Naive B cell (primary cell): ENCODE measurements around the gene PPP1R2B. TPM values are rescaled to one million over a fixed set of nuclear protein-coding genes. Genes with fewer than 3 reads are reported as not detected.
"Not testable (repeated sequence)": the region's sequence is repeated elsewhere in the genome, so short reads cannot be mapped to it uniquely, and the experiment has no call there.

Source experiments
- ATAC-seq, 2 donors: fragments of 150-1000 bp; cut with Tn5 transposase; 2 replicates each; pipeline ENCODE4 v1.10.0; 2021; ENCODE audit warnings: low read depth in 2 of 2, mild to moderate bottlenecking in 2 of 2, moderate library complexity in 2 of 2
- DNase-seq: peaks from one replicate; pipeline ENCODE4 v3.0.0; 2022
- H3K27ac Mint-ChIP-seq, 6 donors: one replicate each; pipeline ENCODE4 v1.8.0; 2020 to 2022; ENCODE audit warnings: mild to moderate bottlenecking in 6 of 6, mixed read lengths in 6 of 6, moderate library complexity in 5 of 6, inconsistent platforms in 2 of 6
- H3K27me3 Mint-ChIP-seq, 3 donors: one replicate each; pipeline ENCODE4 v1.8.0; 2021 to 2022; ENCODE audit warnings: mixed read lengths in 3 of 3, mild to moderate bottlenecking in 1 of 3
- H3K36me3 Mint-ChIP-seq, 2 donors: one replicate each; pipeline ENCODE4 v1.8.0; 2020 to 2022; ENCODE audit warnings: mixed read lengths in 2 of 2, inconsistent platforms in 1 of 2, mild to moderate bottlenecking in 1 of 2
- H3K4me1 Mint-ChIP-seq, 3 donors: one replicate each; pipeline ENCODE4 v1.8.0; 2020 to 2022; ENCODE audit warnings: mixed read lengths in 3 of 3, inconsistent platforms in 1 of 3, mild to moderate bottlenecking in 1 of 3, moderate library complexity in 1 of 3
- H3K4me3 Mint-ChIP-seq, 8 donors: one replicate each; pipeline ENCODE4 v1.8.0; 2020 to 2022; ENCODE audit warnings: mild to moderate bottlenecking in 8 of 8, mixed read lengths in 8 of 8, moderate library complexity in 8 of 8, inconsistent platforms in 2 of 8
- H3K9me3 Mint-ChIP-seq, 7 donors: one replicate each; pipeline ENCODE4 v1.8.0; 2020 to 2022; ENCODE audit warnings: mixed read lengths in 7 of 7, mild to moderate bottlenecking in 5 of 7, inconsistent platforms in 2 of 7, moderate library complexity in 1 of 7
- polyA plus RNA-seq, 6 donors: library from polyadenylated mRNA; unstranded; fragments of 300-500 nt; fragmentation: Illumina TruSeq; gene quantifications; one replicate each; pipeline ENCODE4 v1.2.3, GENCODE V29; 2021; ENCODE audit warnings: low read depth in 6 of 6

PPP1R2B gene
- polyA plus RNA-seq, 6 donors from 2014 or later = 0.17 to 0.19 (median 0.17) TPM; not detected in 3

- no peaks in the 10 kb centered on the region for H3K4me1 Mint-ChIP-seq
- ATAC-seq (no peak), DNase-seq (no peak)
- H3K4me3 Mint-ChIP-seq = no peak overlapping the region
- no peaks in the 10 kb centered on the region for H3K9me3 Mint-ChIP-seq
- H3K27ac Mint-ChIP-seq = no peak overlapping the region
- H3K27me3 Mint-ChIP-seq = peaks cover 16 to 27% (median 23%) of the 10 kb centered on the region in 3 donors
- H3K36me3 Mint-ChIP-seq = no peaks in the 10 kb centered on the region
Measured at GRCh38 chr5:156835905-156836304, 14.2 kb upstream of the PPP1R2B start.

DNA sequence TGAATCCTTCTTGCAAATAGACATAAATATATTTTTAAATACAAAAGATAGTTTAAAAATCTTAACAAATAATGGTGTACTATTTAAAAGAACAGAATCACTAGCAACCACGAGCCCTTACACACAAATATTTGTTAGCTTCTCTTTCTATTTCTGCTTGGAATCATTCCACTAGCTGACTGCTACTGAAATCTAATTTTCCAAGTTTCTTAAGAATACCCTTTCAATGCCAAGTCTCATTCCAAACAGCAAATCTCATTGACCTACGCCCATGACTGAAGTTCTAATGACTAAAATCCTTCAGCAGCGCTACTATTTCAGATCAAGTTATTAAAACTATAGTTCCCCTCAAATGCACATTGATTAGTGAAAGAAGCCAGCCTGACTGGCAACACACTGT lies 13.2 kb upstream of the PPP1R2B start:
- H3K27me3 Mint-ChIP-seq = peaks cover 20 to 24% (median 23%) of the 10 kb centered on the region in 3 donors
- no peak overlapping the region for H3K4me3 Mint-ChIP-seq
- no peak for ATAC-seq
- no peak for DNase-seq
- H3K27ac Mint-ChIP-seq = no peak overlapping the region
- no peaks in the 10 kb centered on the region for H3K36me3 Mint-ChIP-seq
- no peaks in the 10 kb centered on the region for H3K4me1 Mint-ChIP-seq
- H3K9me3 Mint-ChIP-seq = no peaks in the 10 kb centered on the region

GRCh38 chr5:156838961-156839360 lies 11.1 kb upstream of the PPP1R2B start:
- H3K4me1 Mint-ChIP-seq = no peaks in the 10 kb centered on the region
- ATAC-seq (no peak), DNase-seq (no peak)
- H3K9me3 Mint-ChIP-seq = no peaks in the 10 kb centered on the region
- H3K27ac Mint-ChIP-seq = no peak overlapping the region
- no peaks in the 10 kb centered on the region for H3K36me3 Mint-ChIP-seq
- no peak overlapping the region for H3K4me3 Mint-ChIP-seq
- peaks cover 21 to 27% (median 23%) of the 10 kb centered on the region in 3 donors for H3K27me3 Mint-ChIP-seq

- Mint-ChIP-seq H3K27ac (no peak overlapping the region), H3K4me3 (no peak overlapping the region), H3K27me3 (peaks cover 16 to 20% (median 20%) of the 10 kb centered on the region in 3 donors), H3K9me3 (peaks cover 0 to 3% (median 1%) of the 10 kb centered on the region in 7 donors), H3K36me3 (no peaks in the 10 kb centered on the region), H3K4me1 (no peaks in the 10 kb centered on the region)
- no peak for ATAC-seq
- DNase-seq = no peak
Measured at GRCh38 chr5:156841737-156842136, 8.4 kb upstream of the PPP1R2B start.

GRCh38 chr5:156846914-156847313 lies 3.2 kb upstream of the PPP1R2B start:
- Mint-ChIP-seq H3K27ac (no peak overlapping the region), H3K27me3 (peaks cover 21 to 40% (median 38%) of the 10 kb centered on the region in 3 donors)

DNA sequence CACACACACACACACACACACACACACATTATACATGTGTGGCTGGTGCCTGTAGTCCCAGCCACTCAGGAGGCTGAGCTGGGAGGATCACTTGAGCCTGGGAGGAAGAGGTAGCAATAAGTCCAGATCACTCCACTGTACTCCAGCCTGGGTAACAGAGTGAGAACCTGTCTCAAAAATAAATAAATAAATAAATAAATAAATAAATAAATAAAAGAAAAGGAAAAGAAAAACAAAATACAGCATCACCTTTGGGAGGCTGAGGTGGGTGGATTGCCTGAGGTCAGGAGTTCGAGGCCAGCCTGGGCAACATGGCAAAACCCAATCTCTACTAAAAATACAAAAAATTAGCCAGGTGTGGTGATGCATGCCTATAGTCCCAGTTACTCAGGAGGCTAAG lies 1.6 kb upstream of the PPP1R2B start:
- H3K27ac Mint-ChIP-seq, H3K4me3 Mint-ChIP-seq, ATAC-seq, DNase-seq, H3K4me1 Mint-ChIP-seq, H3K36me3 Mint-ChIP-seq: not testable (repeated sequence)
- Mint-ChIP-seq H3K9me3 (peaks cover 5 to 40% (median 18%) of the 10 kb centered on the region in 7 donors), H3K27me3 (peaks cover 21 to 39% (median 39%) of the 10 kb centered on the region in 3 donors)

More at GRCh38 chr5:156846914-156847313, 3.2 kb upstream of the PPP1R2B start:
- Mint-ChIP-seq H3K4me3 (no peak overlapping the region), H3K4me1 (no peaks in the 10 kb centered on the region), H3K36me3 (peaks cover 0 to 8% of the 10 kb centered on the region in 2 donors), H3K9me3 (peaks cover 5 to 36% (median 18%) of the 10 kb centered on the region in 7 donors)
- DNase-seq (no peak), ATAC-seq (no peak)

DNA sequence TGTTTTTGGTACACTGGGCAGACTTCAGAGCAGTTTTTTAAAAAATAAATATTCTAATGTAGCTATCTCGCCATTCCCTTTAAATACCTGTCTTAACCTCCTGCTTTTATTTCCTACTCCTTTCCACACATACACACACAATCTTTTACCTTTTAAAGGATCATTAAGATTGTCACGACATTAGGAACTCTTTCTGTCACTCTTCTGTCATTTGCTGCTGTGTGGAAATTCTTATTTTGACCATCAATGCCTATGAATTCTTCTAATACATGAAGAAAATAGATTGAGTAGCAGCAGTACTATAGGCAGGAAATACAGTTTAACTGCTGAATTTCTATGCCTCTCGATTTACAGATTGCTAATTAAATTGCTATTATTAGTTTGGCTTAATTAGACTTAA lies 1.8 kb downstream of the PPP1R2B start:
- Mint-ChIP-seq H3K36me3 (peaks cover 3 to 22% of the 10 kb centered on the region in 2 donors), H3K4me3 (no peak overlapping the region)

DNA sequence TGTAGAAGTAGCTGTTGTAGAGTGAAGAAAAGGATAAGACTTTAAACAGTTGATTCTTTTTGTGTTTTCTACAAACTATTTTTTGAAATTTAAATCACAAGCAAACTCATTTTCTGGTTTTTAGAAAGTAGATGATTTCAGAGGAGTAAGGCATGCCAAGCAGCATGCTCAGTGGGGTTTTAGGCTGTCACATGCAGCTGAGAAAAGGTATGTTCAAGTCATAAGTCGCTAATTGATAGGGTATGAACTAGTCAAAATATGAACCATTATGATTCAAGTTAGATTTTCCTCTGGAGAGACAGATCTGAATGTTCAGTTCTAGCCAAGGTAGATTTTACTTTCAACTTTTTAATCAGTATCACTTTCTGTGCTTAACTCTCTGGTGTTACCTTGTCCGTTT lies 3.0 kb downstream of the PPP1R2B start:
- not testable (repeated sequence) for ATAC-seq

More for the DNA sequence above, 1.8 kb downstream of the PPP1R2B start:
- peak overlapping the region in 1 of 6 donors; percentile 57 for H3K27ac Mint-ChIP-seq
- no peak for ATAC-seq
- no peaks in the 10 kb centered on the region for H3K4me1 Mint-ChIP-seq
- H3K9me3 Mint-ChIP-seq = peaks cover 10 to 62% (median 37%) of the 10 kb centered on the region in 7 donors
- H3K27me3 Mint-ChIP-seq = peaks cover 17 to 51% (median 44%) of the 10 kb centered on the region in 3 donors
- DNase-seq = no peak

DNA sequence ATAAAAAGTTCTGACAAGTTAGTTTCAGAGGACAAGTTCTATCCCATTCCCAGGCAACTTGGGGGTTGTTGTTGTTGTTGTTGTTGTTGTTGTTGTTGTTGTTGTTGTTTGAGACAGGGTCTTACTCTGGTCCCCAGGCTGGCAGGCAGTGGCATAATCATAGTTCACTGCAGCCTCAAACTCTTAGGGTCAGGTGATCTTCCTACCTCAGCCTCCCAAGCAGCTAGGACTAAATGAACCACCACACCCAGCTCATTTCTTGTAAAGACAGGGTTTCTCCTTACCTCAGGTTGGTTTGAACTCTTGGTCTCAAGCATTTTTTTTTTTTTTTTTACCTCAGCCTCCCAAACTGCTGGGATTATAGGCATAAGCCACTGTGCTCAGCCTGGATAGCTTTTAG lies 15.3 kb downstream of the PPP1R2B start:
- DNase-seq (no peak), ATAC-seq (no peak)
- H3K27ac Mint-ChIP-seq = no peak overlapping the region
- H3K4me3 Mint-ChIP-seq = no peak overlapping the region
- peaks cover 5 to 11% (median 5%) of the 10 kb centered on the region in 3 donors for H3K27me3 Mint-ChIP-seq
- H3K4me1 Mint-ChIP-seq = no peaks in the 10 kb centered on the region
- H3K9me3 Mint-ChIP-seq = peaks cover 2 to 9% (median 5%) of the 10 kb centered on the region in 7 donors
- H3K36me3 Mint-ChIP-seq = peaks cover 2 to 4% of the 10 kb centered on the region in 2 donors

More for the DNA sequence above, 3.0 kb downstream of the PPP1R2B start:
- H3K9me3 Mint-ChIP-seq = peaks cover 10 to 51% (median 35%) of the 10 kb centered on the region in 7 donors
- H3K36me3 Mint-ChIP-seq = peaks cover 3 to 22% of the 10 kb centered on the region in 2 donors
- H3K4me1 Mint-ChIP-seq, H3K27ac Mint-ChIP-seq, DNase-seq, H3K4me3 Mint-ChIP-seq: not testable (repeated sequence)
- H3K27me3 Mint-ChIP-seq = peaks cover 9 to 43% (median 36%) of the 10 kb centered on the region in 3 donors

GRCh38 chr5:156870498-156870839 lies 20.4 kb downstream of the PPP1R2B start:
- no peaks in the 10 kb centered on the region for H3K4me1 Mint-ChIP-seq
- H3K27ac Mint-ChIP-seq = no peak overlapping the region
- DNase-seq (no peak), ATAC-seq (no peak)
- peaks cover 10 to 35% (median 19%) of the 10 kb centered on the region in 7 donors for H3K9me3 Mint-ChIP-seq
- H3K27me3 Mint-ChIP-seq = peaks cover 0 to 9% (median 0%) of the 10 kb centered on the region in 3 donors
- H3K36me3 Mint-ChIP-seq = peaks cover 9 to 12% of the 10 kb centered on the region in 2 donors
- H3K4me3 Mint-ChIP-seq = no peak overlapping the region

GRCh38 chr5:156871212-156871611 lies 21.1 kb downstream of the PPP1R2B start:
- no peak for ATAC-seq
- Mint-ChIP-seq H3K4me1 (no peaks in the 10 kb centered on the region), H3K27ac (no peak overlapping the region), H3K9me3 (peaks cover 10 to 35% (median 19%) of the 10 kb centered on the region in 7 donors), H3K4me3 (no peak overlapping the region), H3K36me3 (peaks cover 9 to 12% of the 10 kb centered on the region in 2 donors), H3K27me3 (peaks cover 0 to 10% (median 0%) of the 10 kb centered on the region in 3 donors)
- DNase-seq = no peak

GRCh38 chr5:156879665-156880285 lies 29.7 kb downstream of the PPP1R2B start:
- peaks cover 0 to 15% (median 5%) of the 10 kb centered on the region in 3 donors for H3K27me3 Mint-ChIP-seq
- H3K27ac Mint-ChIP-seq = no peak overlapping the region
- H3K36me3 Mint-ChIP-seq = no peaks in the 10 kb centered on the region
- H3K4me3 Mint-ChIP-seq = no peak overlapping the region
- ATAC-seq (no peak), DNase-seq (no peak)
- H3K4me1 Mint-ChIP-seq = peaks cover 0 to 13% (median 7%) of the 10 kb centered on the region in 3 donors
- H3K9me3 Mint-ChIP-seq = peaks cover 0 to 2% (median 0%) of the 10 kb centered on the region in 7 donors

GRCh38 chr5:156883316-156883875 lies 33.3 kb downstream of the PPP1R2B start:
- H3K27ac Mint-ChIP-seq = peak overlapping the region in 3 of 6 donors; percentile 2 to 71 (median 24)
- H3K27me3 Mint-ChIP-seq = peaks cover 0 to 11% (median 6%) of the 10 kb centered on the region in 3 donors
- no peak overlapping the region for H3K4me3 Mint-ChIP-seq
- H3K9me3 Mint-ChIP-seq = no peaks in the 10 kb centered on the region
- H3K36me3 Mint-ChIP-seq = no peaks in the 10 kb centered on the region
- DNase-seq (no peak), ATAC-seq (no peak)
- H3K4me1 Mint-ChIP-seq = peaks cover 0 to 13% (median 7%) of the 10 kb centered on the region in 3 donors

GRCh38 chr5:156888520-156888919 lies 38.4 kb downstream of the PPP1R2B start:
- Mint-ChIP-seq H3K27me3 (peaks cover 0 to 6% (median 0%) of the 10 kb centered on the region in 3 donors), H3K9me3 (no peaks in the 10 kb centered on the region), H3K4me1 (peaks cover 13 to 30% (median 20%) of the 10 kb centered on the region in 3 donors), H3K36me3 (no peaks in the 10 kb centered on the region), H3K4me3 (no peak overlapping the region), H3K27ac (no peak overlapping the region)
- ATAC-seq (no peak), DNase-seq (no peak)
